Neutrophil (primary cell): ENCODE data around the gene GSX1.

ENCODE experiments used
- H3K27ac ChIP-seq: fragments of 200-600 bp; sonication (generic); 2 replicates; pipeline ENCODE4 v1.5.1; 2016; ENCODE audit warnings: mild to moderate bottlenecking, moderate library complexity
- H3K27me3 ChIP-seq: fragments of 200-600 bp; sonication (generic); 2 replicates; pipeline ENCODE4 v1.6.0; 2016; ENCODE audit warnings: mild to moderate bottlenecking
- H3K36me3 ChIP-seq: fragments of 200-600 bp; sonication (generic); 2 replicates; pipeline ENCODE4 v1.5.1; 2017
- H3K4me1 ChIP-seq, 2 experiments: fragments of 200-600 bp in 1 of 2; sonication (generic) in 1 of 2; 1 replicate in 1 of 2; 2 replicates in 1 of 2; pipeline versions ENCODE4 v1.5.1 to v1.6.1; 2013 to 2016; ENCODE audit warnings: low read depth in 1 of 2, low read length in 1 of 2, mild to moderate bottlenecking in 1 of 2, moderate library complexity in 1 of 2; ENCODE audit not compliant: control insufficient read depth in 1 of 2, insufficient read depth in 1 of 2
- H3K4me3 ChIP-seq, 2 experiments: fragments of 200-600 bp in 1 of 2; sonication (generic) in 1 of 2; 1 replicate in 1 of 2; 2 replicates in 1 of 2; pipeline ENCODE4 v1.5.1; 2013 to 2016; ENCODE audit warnings: low read depth in 1 of 2, low read length in 1 of 2, mild to moderate bottlenecking in 1 of 2, moderate library complexity in 1 of 2
- H3K9me3 ChIP-seq: fragments of 200-600 bp; sonication (generic); 2 replicates; pipeline ENCODE4 v1.5.1; 2016
- TF ChIP-seq, protein P1 (sequence below): fragments of 200-600 bp; sonication (generic); IDR thresholded peaks from 2 replicates; pipeline ENCODE4 v1.5.1; 2016; ENCODE audit warnings: antibody characterized with exemption

GSX1 gene

GRCh38 chr13:27782151-27782550 is 10.1 kb upstream of the GSX1 start:
- H3K4me3 ChIP-seq, result no peak overlapping the region
- H3K4me1 ChIP-seq, result no peaks in the 10 kb centered on the region
- no peak overlapping the region for H3K27ac ChIP-seq
- H3K36me3 ChIP-seq, result no peaks in the 10 kb centered on the region
- TF ChIP-seq, protein P1, sequence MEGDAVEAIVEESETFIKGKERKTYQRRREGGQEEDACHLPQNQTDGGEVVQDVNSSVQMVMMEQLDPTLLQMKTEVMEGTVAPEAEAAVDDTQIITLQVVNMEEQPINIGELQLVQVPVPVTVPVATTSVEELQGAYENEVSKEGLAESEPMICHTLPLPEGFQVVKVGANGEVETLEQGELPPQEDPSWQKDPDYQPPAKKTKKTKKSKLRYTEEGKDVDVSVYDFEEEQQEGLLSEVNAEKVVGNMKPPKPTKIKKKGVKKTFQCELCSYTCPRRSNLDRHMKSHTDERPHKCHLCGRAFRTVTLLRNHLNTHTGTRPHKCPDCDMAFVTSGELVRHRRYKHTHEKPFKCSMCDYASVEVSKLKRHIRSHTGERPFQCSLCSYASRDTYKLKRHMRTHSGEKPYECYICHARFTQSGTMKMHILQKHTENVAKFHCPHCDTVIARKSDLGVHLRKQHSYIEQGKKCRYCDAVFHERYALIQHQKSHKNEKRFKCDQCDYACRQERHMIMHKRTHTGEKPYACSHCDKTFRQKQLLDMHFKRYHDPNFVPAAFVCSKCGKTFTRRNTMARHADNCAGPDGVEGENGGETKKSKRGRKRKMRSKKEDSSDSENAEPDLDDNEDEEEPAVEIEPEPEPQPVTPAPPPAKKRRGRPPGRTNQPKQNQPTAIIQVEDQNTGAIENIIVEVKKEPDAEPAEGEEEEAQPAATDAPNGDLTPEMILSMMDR, result no peak
- H3K9me3 ChIP-seq, result no peaks in the 10 kb centered on the region
- H3K27me3 ChIP-seq, result peaks cover 100% of the 10 kb centered on the region

GRCh38 chr13:27783111-27783510 is 9.2 kb upstream of the GSX1 start:
- TF ChIP-seq, protein P1, result no peak
- no peak overlapping the region for H3K4me3 ChIP-seq
- peaks cover 100% of the 10 kb centered on the region for H3K27me3 ChIP-seq

GRCh38 chr13:27788271-27788670 is 4.0 kb upstream of the GSX1 start:
- peaks cover 7 to 15% of the 10 kb centered on the region in 2 experiments for H3K4me1 ChIP-seq
- H3K9me3 ChIP-seq, result no peaks in the 10 kb centered on the region
- no peak overlapping the region for H3K4me3 ChIP-seq
- H3K36me3 ChIP-seq, result no peaks in the 10 kb centered on the region
- no peak overlapping the region for H3K27ac ChIP-seq
- TF ChIP-seq, protein P1, result no peak
- H3K27me3 ChIP-seq, result peaks cover 100% of the 10 kb centered on the region

More at GRCh38 chr13:27783111-27783510, 9.2 kb upstream of the GSX1 start:
- Histone ChIP-seq H3K27ac (no peak overlapping the region), H3K4me1 (no peaks in the 10 kb centered on the region), H3K9me3 (no peaks in the 10 kb centered on the region), H3K36me3 (no peaks in the 10 kb centered on the region)

DNA sequence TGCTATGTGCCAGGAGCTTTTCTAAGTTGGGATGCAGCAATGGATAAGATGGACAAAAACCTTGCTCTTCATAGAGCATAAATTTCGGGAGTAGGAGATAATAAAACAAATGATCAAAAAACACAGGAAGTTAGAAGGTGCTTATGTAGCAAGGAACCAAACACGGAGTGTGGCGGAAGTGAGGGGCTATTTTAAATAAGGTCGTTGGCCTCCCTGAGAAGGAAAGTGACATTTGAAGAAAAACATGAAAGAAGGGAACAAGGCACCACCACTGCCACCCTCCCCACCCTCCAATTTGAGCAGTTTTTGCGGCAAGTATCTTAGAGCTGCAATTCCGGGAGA is 3.2 kb upstream of the GSX1 start:
- peaks cover 7 to 15% of the 10 kb centered on the region in 2 experiments for H3K4me1 ChIP-seq
- H3K4me3 ChIP-seq, result no peak overlapping the region
- H3K27me3 ChIP-seq, result peaks cover 100% of the 10 kb centered on the region
- H3K27ac ChIP-seq, result no peak overlapping the region
- TF ChIP-seq, protein P1, result no peak
- H3K36me3 ChIP-seq, result no peaks in the 10 kb centered on the region
- no peaks in the 10 kb centered on the region for H3K9me3 ChIP-seq

DNA sequence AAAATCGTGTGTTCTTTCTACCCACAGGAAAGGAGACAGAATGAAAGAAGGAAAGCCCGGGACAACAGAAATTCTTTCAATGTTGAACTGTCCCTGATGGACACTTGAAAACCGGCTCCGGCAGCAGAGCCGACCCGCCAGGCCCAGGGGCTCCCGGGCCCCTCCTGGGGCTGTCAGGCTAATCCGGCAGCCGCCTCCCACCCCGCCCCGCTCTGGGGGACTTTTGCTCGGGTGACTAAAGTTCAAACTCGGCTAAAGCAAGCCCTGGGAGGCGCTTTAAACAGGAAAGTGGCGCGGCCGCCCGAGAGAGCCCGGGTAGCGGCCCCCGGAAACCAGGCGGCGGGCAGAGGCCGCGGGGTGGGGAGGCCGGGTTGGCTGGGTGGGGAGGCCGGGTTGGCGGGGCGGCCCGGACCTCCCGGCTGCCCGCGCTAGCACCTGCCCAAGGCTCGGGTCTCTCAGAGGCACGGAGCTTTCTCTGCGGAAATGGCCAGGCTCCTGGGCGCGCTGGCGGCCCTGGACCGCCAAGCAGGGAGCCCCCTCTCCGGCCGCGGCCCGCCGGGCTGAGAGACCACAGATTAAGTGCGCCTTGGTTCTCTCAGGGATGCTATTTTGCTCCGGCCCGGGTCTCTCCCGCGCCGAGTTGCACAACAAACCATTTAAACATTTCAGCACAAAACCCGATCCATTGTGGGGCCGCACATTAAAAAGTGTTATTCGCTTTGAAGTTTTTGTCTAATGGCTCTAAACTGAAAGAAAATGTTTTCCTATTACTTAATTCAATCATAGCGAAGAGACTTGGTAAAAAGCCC is 2.6 kb upstream of the GSX1 start:
- no peak overlapping the region for H3K4me3 ChIP-seq
- TF ChIP-seq, protein P1, result no peak
- peaks cover 7 to 15% of the 10 kb centered on the region in 2 experiments for H3K4me1 ChIP-seq
- no peak overlapping the region for H3K27ac ChIP-seq
- no peaks in the 10 kb centered on the region for H3K36me3 ChIP-seq
- peaks cover 100% of the 10 kb centered on the region for H3K27me3 ChIP-seq
- H3K9me3 ChIP-seq, result no peaks in the 10 kb centered on the region
